Measurements from ENCODE around the gene GRHPR. TPM values are rescaled to one million over a fixed set of nuclear protein-coding genes. Genes with fewer than 3 reads are reported as not detected.

Gene GRHPR
- total RNA-seq: 100 to 1,000 TPM; 120 to 181 (median 141) TPM

GRCh38 chr9:37422289-37423104, at the start of gene GRHPR:
TSS of gene GRHPR (plus strand) at chr9:37422696. CDS start at chr9:37422751, 55 bp downstream.
- 0% methylated on average over 33 to 47 of the region's 56 CpGs for WGBS, 2 donors
- DNase-seq (ENCODE audit: low spot score in 2 of 2): peak; percentile 83 to 98
- TF ChIP-seq CTCF (IDR thresholded peaks at IDR 0.05): no peak
- no peak for TF ChIP-seq POLR2A (IDR thresholded peaks at IDR 0.05)
- intact Hi-C loops (cut with DNase I; ENCODE audit: low total_unique reads): no loop called here
- H3K4me3 ChIP-seq (ENCODE audit: low read depth, poor library complexity, severe bottlenecking): peak within 1 kb of the TSS; percentile 76

GRCh38 chr9:37372839-37373238, 49.7 kb upstream of the GRHPR start:
- no peak for DNase-seq (ENCODE audit: low spot score in 2 of 2)
- H3K4me3 ChIP-seq (ENCODE audit: low read depth, poor library complexity, severe bottlenecking): no peak overlapping the region
- TF ChIP-seq CTCF (IDR thresholded peaks at IDR 0.05) (no peak), POLR2A (IDR thresholded peaks at IDR 0.05) (no peak)
- 86 to 93% methylated on average over 3 of the region's 3 CpGs for WGBS, 2 donors
- intact Hi-C loops (cut with DNase I; ENCODE audit: low total_unique reads): no loop called here

GRCh38 chr9:37373621-37374020, 48.9 kb upstream of the GRHPR start:
- TF ChIP-seq CTCF (IDR thresholded peaks at IDR 0.05): no peak
- no peak for TF ChIP-seq POLR2A (IDR thresholded peaks at IDR 0.05)
- H3K4me3 ChIP-seq (ENCODE audit: low read depth, poor library complexity, severe bottlenecking): no peak overlapping the region
- DNase-seq (ENCODE audit: low spot score in 2 of 2): no peak
- intact Hi-C loops (cut with DNase I; ENCODE audit: low total_unique reads): no loop called here
- WGBS, 2 donors: 90 to 96% methylated on average over 1 of the region's 1 CpG

GRCh38 chr9:37374892-37375291, 47.6 kb upstream of the GRHPR start:
- intact Hi-C loops (cut with DNase I; ENCODE audit: low total_unique reads): no loop called here
- H3K4me3 ChIP-seq (ENCODE audit: low read depth, poor library complexity, severe bottlenecking): no peak overlapping the region
- WGBS, 2 donors: 83 to 87% methylated on average over 6 of the region's 6 CpGs
- no peak for DNase-seq (ENCODE audit: low spot score in 2 of 2)
- TF ChIP-seq CTCF (IDR thresholded peaks at IDR 0.05) (no peak), POLR2A (IDR thresholded peaks at IDR 0.05) (no peak)

- intact Hi-C loops (cut with DNase I; ENCODE audit: low total_unique reads): no loop called here
- H3K4me3 ChIP-seq (ENCODE audit: low read depth, poor library complexity, severe bottlenecking): no peak overlapping the region
- TF ChIP-seq POLR2A (IDR thresholded peaks at IDR 0.05) (no peak), CTCF (IDR thresholded peaks at IDR 0.05) (no peak)
- DNase-seq (ENCODE audit: low spot score in 2 of 2): no peak
- WGBS, 2 donors: 79 to 82% methylated on average over 13 of the region's 13 CpGs
Measured at GRCh38 chr9:37377688-37378612, 44.5 kb upstream of the GRHPR start.

Data from lower leg skin (tissue), 4 donors.